Adrenal gland (tissue), 5 donors: ENCODE results near the gene FBXL17.

Source experiments
- CTCF ChIP-seq, 6 experiments: fragments of 450-650 bp in 4 of 6; fragments of 200-600 bp in 2 of 6; sonication (generic) in 1 of 6; IDR thresholded peaks; 1 replicate in 5 of 6; 2 replicates in 1 of 6; pipeline versions ENCODE4 v1.5.1 to v1.8.0; 2016 to 2021; ENCODE audit warnings: antibody characterized with exemption in 6 of 6, mild to moderate bottlenecking in 2 of 6, moderate library complexity in 1 of 6
- POLR2A ChIP-seq, 2 donors: fragments of 450-650 bp; IDR thresholded peaks; one replicate each; pipeline ENCODE4 v1.6.1; 2017; ENCODE audit warnings: antibody characterized with exemption in 2 of 2, mild to moderate bottlenecking in 2 of 2, moderate library complexity in 1 of 2
- donor health status: DM: no; HTN: no; CAD: no.

GRCh38 chr5:108409786-108410185 lies 27.9 kb upstream of the FBXL17 start:
- TF ChIP-seq CTCF (IDR thresholded peaks at IDR 0.05) (no peak), POLR2A (IDR thresholded peaks at IDR 0.05) (no peak)
